Measurements from ENCODE around the gene TM9SF3. TPM values are rescaled to one million over a fixed set of nuclear protein-coding genes. Genes with fewer than 3 reads are reported as not detected.

Gene TM9SF3
- total and polyA plus RNA-seq, 10 of the 15 experiments (the other 5 are each of a cell fraction or from before 2014, with no cell fraction given): 17.1 to 85.4 (median 44.9) TPM

DNA sequence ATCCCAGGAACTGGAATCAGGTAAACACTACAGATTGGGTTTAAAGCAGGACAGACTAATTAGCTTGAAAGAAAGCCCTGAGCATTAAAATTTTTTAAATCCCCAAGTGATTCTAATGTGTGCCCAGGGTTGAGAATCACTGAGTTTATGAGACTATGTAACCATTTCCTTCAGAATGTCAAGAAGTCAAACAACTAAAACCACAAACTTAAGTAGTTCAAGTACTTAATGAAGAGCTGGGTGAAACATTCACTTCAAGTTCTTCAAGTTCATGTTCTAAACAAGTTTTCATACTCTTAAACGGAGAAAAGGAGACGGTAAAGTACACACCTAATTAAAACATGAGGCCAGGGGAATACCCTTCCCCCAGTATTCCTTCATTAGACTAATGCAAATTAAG, 44.9 kb downstream of the TM9SF3 start:
- Histone ChIP-seq H3K27me3 (replicated peaks in 1 of 2; ENCODE audit: control insufficient read depth in 2 of 2, insufficient read depth in 2 of 2, low read length in 1 of 2) (no peaks in the 10 kb centered on the region), H3K4me3 (no peak overlapping the region), H3K36me3 (ENCODE audit: control insufficient read depth in 2 of 2, insufficient read depth in 2 of 2, low read length in 1 of 2) (peaks cover 0 to 4% of the 10 kb centered on the region in 2 experiments), H4K20me1 (ENCODE audit: control insufficient read depth, insufficient read depth) (no peaks in the 10 kb centered on the region), H3K9me3 (replicated peaks; ENCODE audit: control insufficient read depth, insufficient read depth, low read length) (no peaks in the 10 kb centered on the region), H3K4me1 (ENCODE audit: control insufficient read depth, insufficient read depth, low read length) (no peaks in the 10 kb centered on the region), H3K79me2 (ENCODE audit: control insufficient read depth, insufficient read depth, low read length) (no peaks in the 10 kb centered on the region; the same call in none of the 2 replicates), H3K4me2 (ENCODE audit: control insufficient read depth, insufficient read depth) (no peak overlapping the region), H3K27ac (ENCODE audit: control insufficient read depth, insufficient read depth) (no peak overlapping the region), H3K9ac (ENCODE audit: control insufficient read depth, insufficient read depth, low read length) (no peak overlapping the region), H2AFZ (ENCODE audit: control insufficient read depth, low read depth, low read length) (no peak overlapping the region)
- ChIA-PET CTCF (interaction anchor here (0.6 to 1.6 kb wide), 2 partner anchors 171 to 202 kb away, joined by 3 read pairs; no protein-coding TSS in a partner anchor), POLR2A (no interaction called here), RAD21 (ENCODE audit: unreplicated experiment) (no interaction called here), SMC1A (ENCODE audit: uncharacterized antibody, unreplicated experiment) (no interaction called here)
- BruUV-seq (replicated peaks): no TSS peak
- intact Hi-C loops (cut with micrococcal nuclease; ENCODE audit: unreplicated experiment): no loop called here
- TF ChIP-seq, protein P1, sequence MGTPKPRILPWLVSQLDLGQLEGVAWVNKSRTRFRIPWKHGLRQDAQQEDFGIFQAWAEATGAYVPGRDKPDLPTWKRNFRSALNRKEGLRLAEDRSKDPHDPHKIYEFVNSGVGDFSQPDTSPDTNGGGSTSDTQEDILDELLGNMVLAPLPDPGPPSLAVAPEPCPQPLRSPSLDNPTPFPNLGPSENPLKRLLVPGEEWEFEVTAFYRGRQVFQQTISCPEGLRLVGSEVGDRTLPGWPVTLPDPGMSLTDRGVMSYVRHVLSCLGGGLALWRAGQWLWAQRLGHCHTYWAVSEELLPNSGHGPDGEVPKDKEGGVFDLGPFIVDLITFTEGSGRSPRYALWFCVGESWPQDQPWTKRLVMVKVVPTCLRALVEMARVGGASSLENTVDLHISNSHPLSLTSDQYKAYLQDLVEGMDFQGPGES (IDR thresholded peaks at IDR 0.05): no peak
- TF ChIP-seq SMC3 (IDR thresholded peaks at IDR 0.05; ENCODE audit: borderline replicate concordance, low read length): no peak
- no peak for TF ChIP-seq IKZF1 (conservative IDR thresholded peaks at IDR 0.05)
- no peak for TF ChIP-seq GATAD2B (conservative IDR thresholded peaks at IDR 0.05; ENCODE audit: low read depth)
- peak; percentile 18; the same call in 1 of the 2 replicates for TF ChIP-seq MTA2 (IDR thresholded peaks at IDR 0.05; ENCODE audit: low read depth)
- no peak for TF ChIP-seq ZNF207 (IDR thresholded peaks at IDR 0.05; ENCODE audit: borderline replicate concordance)
- FAIRE-seq (no peak), ATAC-seq (no peak), DNase-seq (ENCODE audit: low read depth, low spot score) (no peak)
- WGBS (ENCODE audit: insufficient coverage, insufficient replicate concordance, low lambda C conversion rate, missing lambda C conversion rate): 96% methylated on average over 2 of the region's 2 CpGs
- in situ Hi-C loops (cut with MboI): no loop called here

DNA sequence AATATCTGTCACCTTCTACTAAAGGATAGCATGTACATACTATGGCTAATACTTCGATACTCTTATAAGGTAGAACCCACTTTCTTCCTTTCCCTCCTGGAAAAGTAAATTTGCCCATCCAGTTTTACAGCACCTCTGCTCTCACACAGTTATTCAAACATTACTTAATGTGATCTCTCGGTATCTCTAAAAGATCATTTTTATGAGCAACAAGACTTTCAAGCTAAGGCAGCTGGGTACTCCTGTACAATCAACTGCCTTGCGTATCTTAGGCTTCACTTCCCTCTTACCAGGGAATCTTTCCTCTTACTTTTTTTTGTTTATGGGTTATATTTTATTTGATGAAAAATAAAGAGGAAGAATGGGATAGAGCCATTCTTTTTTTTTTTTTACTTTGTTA, 46.6 kb downstream of the TM9SF3 start:
- no peak overlapping the region for H3K9ac ChIP-seq (ENCODE audit: control insufficient read depth, insufficient read depth, low read length)
- DNase-seq (ENCODE audit: low read depth, low spot score): no peak
- intact Hi-C loops (cut with micrococcal nuclease; ENCODE audit: unreplicated experiment) (no loop called here), in situ Hi-C loops (cut with MboI) (no loop called here)
- no peak overlapping the region for H2AFZ ChIP-seq (ENCODE audit: control insufficient read depth, low read depth, low read length)
- no peak overlapping the region for H3K4me3 ChIP-seq
- RAD21 ChIA-PET (ENCODE audit: unreplicated experiment): no interaction called here
- H3K9me3 ChIP-seq (replicated peaks; ENCODE audit: control insufficient read depth, insufficient read depth, low read length): no peaks in the 10 kb centered on the region
- peaks cover 0 to 4% of the 10 kb centered on the region in 2 experiments; a peak in 3 of 4 replicates for H3K36me3 ChIP-seq (ENCODE audit: control insufficient read depth in 2 of 2, insufficient read depth in 2 of 2, low read length in 1 of 2)
- no peaks in the 10 kb centered on the region for H4K20me1 ChIP-seq (ENCODE audit: control insufficient read depth, insufficient read depth)
- no peaks in the 10 kb centered on the region for H3K27me3 ChIP-seq (replicated peaks in 1 of 2; ENCODE audit: control insufficient read depth in 2 of 2, insufficient read depth in 2 of 2, low read length in 1 of 2)
- CTCF ChIA-PET: interaction anchor here (0.6 to 1.6 kb wide), 2 partner anchors 204 to 996 kb away, joined by 3 read pairs; no protein-coding TSS in a partner anchor
- no peak overlapping the region for H3K4me2 ChIP-seq (ENCODE audit: control insufficient read depth, insufficient read depth)
- SMC1A ChIA-PET (ENCODE audit: uncharacterized antibody, unreplicated experiment): interaction anchor here (0.7 kb wide), 1 partner anchor 65 kb away, joined by 3 read pairs; no protein-coding TSS in a partner anchor
- H3K4me1 ChIP-seq (ENCODE audit: control insufficient read depth, insufficient read depth, low read length): no peaks in the 10 kb centered on the region
- FAIRE-seq: no peak
- no peak overlapping the region for H3K27ac ChIP-seq (ENCODE audit: control insufficient read depth, insufficient read depth)
- H3K79me2 ChIP-seq (ENCODE audit: control insufficient read depth, insufficient read depth, low read length): no peaks in the 10 kb centered on the region; the same call in none of the 2 replicates
- WGBS (ENCODE audit: insufficient coverage, insufficient replicate concordance, low lambda C conversion rate, missing lambda C conversion rate): 96% methylated on average over 3 of the region's 3 CpGs
- BruUV-seq (replicated peaks): TSS peak; percentile 9
- no peak for ATAC-seq
- POLR2A ChIA-PET: interaction anchor here (0.6 kb wide), 2 partner anchors 13 to 458 kb away, joined by 3 read pairs; no protein-coding TSS in a partner anchor
- TF ChIP-seq KDM1A (IDR thresholded peaks at IDR 0.05; ENCODE audit: borderline replicate concordance) (no peak), HDAC2 (IDR thresholded peaks at IDR 0.05) (no peak), RFX5 (IDR thresholded peaks at IDR 0.05; ENCODE audit: low read depth, low read length) (no peak), RAD51 (IDR thresholded peaks at IDR 0.05) (no peak), SUPT20H (IDR thresholded peaks at IDR 0.05; ENCODE audit: borderline replicate concordance, control insufficient read depth, low read depth, low read length) (no peak), MEF2A (IDR thresholded peaks at IDR 0.05; ENCODE audit: insufficient read depth, low read depth, low read length) (no peak), CHD2 (IDR thresholded peaks at IDR 0.05; ENCODE audit: borderline replicate concordance, low read depth, low read length) (no peak), BMI1 (IDR thresholded peaks at IDR 0.05; ENCODE audit: borderline replicate concordance) (no peak), DPF2 (IDR thresholded peaks at IDR 0.05) (no peak), CREM (IDR thresholded peaks at IDR 0.05; ENCODE audit: low read depth) (no peak), MYC (IDR thresholded peaks at IDR 0.05; ENCODE audit: insufficient read depth, insufficient read length, insufficient replicate concordance, low read length, severe bottlenecking) (no peak)
- TF ChIP-seq, protein P2, sequence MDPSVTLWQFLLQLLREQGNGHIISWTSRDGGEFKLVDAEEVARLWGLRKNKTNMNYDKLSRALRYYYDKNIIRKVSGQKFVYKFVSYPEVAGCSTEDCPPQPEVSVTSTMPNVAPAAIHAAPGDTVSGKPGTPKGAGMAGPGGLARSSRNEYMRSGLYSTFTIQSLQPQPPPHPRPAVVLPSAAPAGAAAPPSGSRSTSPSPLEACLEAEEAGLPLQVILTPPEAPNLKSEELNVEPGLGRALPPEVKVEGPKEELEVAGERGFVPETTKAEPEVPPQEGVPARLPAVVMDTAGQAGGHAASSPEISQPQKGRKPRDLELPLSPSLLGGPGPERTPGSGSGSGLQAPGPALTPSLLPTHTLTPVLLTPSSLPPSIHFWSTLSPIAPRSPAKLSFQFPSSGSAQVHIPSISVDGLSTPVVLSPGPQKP (IDR thresholded peaks at IDR 0.05; ENCODE audit: low read depth, low read length): no peak

Data from GM12878 (cell line).